ENCODE measurements around the gene RERE.

Gene RERE

DNA sequence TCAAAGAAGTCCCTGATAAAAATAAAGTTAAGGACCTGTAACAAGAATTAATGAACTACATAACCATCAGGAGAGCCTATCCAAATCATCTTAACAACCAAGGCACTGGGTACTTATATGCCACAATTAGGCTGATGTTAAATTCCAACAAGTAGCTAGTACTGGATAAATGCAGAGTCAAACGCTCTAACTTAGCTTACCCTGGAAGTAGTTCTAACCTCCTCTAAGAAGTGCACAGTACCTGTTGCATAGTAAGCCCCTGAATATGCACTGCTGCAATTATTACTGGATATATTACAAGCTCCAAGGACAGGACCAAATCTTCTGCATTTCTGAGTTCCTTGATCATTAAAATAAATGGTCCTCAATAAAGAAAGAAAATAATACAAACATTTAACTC is 125.8 kb downstream of the RERE start:
- peaks cover 44% of the 10 kb centered on the region for H3K4me1 ChIP-seq
- no peak overlapping the region for H3K4me3 ChIP-seq
- no peak overlapping the region for H3K9ac ChIP-seq
- no peaks in the 10 kb centered on the region for H3K27me3 ChIP-seq
- no peak for TF ChIP-seq Cebpa-rat (IDR thresholded peaks at IDR 0.05)
- no peak overlapping the region for H3K4me2 ChIP-seq
- H3K36me3 ChIP-seq = peaks cover 56% of the 10 kb centered on the region
- H3K9me3 ChIP-seq = peaks cover 40% of the 10 kb centered on the region
- no peak overlapping the region for H3K27ac ChIP-seq
- peaks cover 100% of the 10 kb centered on the region for H4K20me1 ChIP-seq

DNA sequence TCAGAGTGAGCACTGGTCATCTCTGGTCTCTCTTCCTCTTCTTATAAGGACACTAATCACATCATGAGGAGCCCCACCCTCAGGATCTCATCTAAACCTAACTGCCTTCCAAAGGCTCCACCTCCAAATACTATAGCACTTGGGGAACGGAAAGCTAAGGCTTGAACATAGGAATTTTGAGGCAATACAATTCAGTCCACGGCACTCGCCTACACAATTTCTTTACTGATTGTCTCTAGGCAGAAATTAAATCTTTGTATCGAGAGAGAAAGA is 127.3 kb downstream of the RERE start:
- Histone ChIP-seq H4K20me1 (peaks cover 100% of the 10 kb centered on the region), H3K9ac (no peak overlapping the region), H3K4me2 (no peak overlapping the region), H3K9me3 (peaks cover 36% of the 10 kb centered on the region), H3K27me3 (no peaks in the 10 kb centered on the region), H3K4me1 (peaks cover 52% of the 10 kb centered on the region), H3K36me3 (peaks cover 52% of the 10 kb centered on the region), H3K4me3 (no peak overlapping the region), H3K27ac (no peak overlapping the region)
- no peak for TF ChIP-seq Cebpa-rat (IDR thresholded peaks at IDR 0.05)

DNA sequence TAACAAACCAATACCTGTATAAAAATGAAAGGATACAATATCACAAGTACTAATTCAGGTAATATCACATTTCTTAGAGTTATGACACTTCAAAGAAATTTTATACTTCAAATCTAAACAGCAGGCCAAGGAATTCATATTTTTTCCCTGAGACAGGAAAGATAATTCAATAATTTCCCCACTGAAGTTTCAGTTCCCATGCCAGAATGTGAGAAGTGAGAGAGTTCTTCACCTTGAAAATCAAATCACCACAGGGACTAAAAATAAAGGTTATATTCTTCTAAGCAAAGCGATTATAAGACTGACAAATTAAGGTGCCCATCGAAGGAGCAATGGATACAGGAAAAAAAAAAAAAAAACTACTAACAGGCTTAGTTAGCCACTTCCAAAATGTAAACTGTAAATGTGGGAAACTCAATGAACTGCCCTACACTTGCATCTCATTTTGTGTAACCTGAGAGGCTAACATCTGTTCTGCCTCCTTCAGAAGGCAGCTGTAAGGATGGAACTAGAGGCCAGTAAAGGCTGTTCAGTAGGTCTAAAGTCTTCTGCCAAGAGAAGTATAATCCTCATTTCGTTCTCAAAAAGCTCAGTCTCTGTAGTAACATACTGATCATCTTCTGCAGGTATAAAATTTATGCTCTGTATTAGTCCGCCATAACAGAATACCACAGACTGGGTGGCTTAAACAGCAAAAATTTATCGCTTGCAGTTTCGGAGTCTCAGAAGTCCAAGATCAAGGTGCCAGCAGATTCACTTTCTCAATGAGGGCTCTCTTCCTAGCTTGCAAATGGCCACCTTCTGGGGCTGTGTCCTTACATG is 127.8 kb downstream of the RERE start:
- peaks cover 100% of the 10 kb centered on the region for H4K20me1 ChIP-seq
- H3K4me1 ChIP-seq = peaks cover 55% of the 10 kb centered on the region
- H3K4me2 ChIP-seq = no peak overlapping the region
- no peak overlapping the region for H3K9ac ChIP-seq
- peaks cover 52% of the 10 kb centered on the region for H3K36me3 ChIP-seq
- H3K27ac ChIP-seq = no peak overlapping the region
- no peak for TF ChIP-seq Cebpa-rat (IDR thresholded peaks at IDR 0.05)
- no peak overlapping the region for H3K4me3 ChIP-seq
- H3K9me3 ChIP-seq = peaks cover 36% of the 10 kb centered on the region
- H3K27me3 ChIP-seq = no peaks in the 10 kb centered on the region

DNA sequence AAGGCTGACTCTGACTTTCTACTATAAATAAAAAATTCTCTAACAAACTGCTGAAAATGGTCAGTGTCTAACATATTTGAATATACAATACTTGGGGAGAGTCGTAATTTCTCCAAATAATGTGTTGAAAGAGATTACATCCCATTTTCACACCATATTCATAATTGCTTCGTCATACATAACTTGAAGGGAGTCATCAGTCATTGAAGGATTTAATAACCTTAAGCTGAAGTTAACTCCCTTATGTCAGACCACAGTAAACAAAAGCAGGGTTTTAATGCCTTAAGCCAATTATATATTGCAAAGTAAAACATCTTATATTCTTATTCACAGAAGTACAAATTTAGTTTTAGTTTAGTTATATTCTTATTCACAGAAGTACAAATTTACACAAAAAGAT is 129.9 kb downstream of the RERE start:
- Histone ChIP-seq H3K4me2 (peak overlapping the region; percentile 33), H3K4me1 (peaks cover 57% of the 10 kb centered on the region)

DNA sequence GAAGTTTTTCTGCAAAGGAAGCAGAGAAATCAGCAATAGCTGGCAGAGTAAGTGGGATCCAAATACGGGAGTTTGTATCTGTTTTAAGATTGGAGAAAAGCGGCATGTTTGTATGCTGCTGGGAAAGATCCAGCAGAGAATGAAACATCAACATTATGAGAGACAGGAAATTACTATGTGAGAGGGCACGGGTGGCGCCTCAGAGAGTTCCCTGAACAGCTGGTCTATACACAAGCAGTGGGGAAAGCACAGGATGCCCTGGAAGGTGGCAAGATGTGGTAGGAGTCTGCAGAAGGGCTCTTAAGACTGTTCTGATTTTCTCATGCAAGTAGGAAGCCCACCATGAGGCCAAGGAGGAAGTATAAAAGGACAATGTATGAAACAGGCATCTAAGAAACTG is 130.4 kb downstream of the RERE start:
- no peaks in the 10 kb centered on the region for H3K27me3 ChIP-seq
- peaks cover 14% of the 10 kb centered on the region for H3K9me3 ChIP-seq
- H3K36me3 ChIP-seq = peaks cover 34% of the 10 kb centered on the region
- H3K4me1 ChIP-seq = peaks cover 57% of the 10 kb centered on the region
- H4K20me1 ChIP-seq = peaks cover 100% of the 10 kb centered on the region
- H3K4me3 ChIP-seq = no peak overlapping the region
- no peak overlapping the region for H3K27ac ChIP-seq
- H3K9ac ChIP-seq = no peak overlapping the region
- H3K4me2 ChIP-seq = peak overlapping the region; percentile 33
- TF ChIP-seq Cebpa-rat (IDR thresholded peaks at IDR 0.05) = no peak

More for the DNA sequence above, 129.9 kb downstream of the RERE start:
- no peak overlapping the region for H3K9ac ChIP-seq
- H3K4me3 ChIP-seq = no peak overlapping the region
- H3K27ac ChIP-seq = no peak overlapping the region
- no peaks in the 10 kb centered on the region for H3K27me3 ChIP-seq
- peaks cover 100% of the 10 kb centered on the region for H4K20me1 ChIP-seq
- no peak for TF ChIP-seq Cebpa-rat (IDR thresholded peaks at IDR 0.05)
- peaks cover 19% of the 10 kb centered on the region for H3K9me3 ChIP-seq
- H3K36me3 ChIP-seq = peaks cover 39% of the 10 kb centered on the region

DNA sequence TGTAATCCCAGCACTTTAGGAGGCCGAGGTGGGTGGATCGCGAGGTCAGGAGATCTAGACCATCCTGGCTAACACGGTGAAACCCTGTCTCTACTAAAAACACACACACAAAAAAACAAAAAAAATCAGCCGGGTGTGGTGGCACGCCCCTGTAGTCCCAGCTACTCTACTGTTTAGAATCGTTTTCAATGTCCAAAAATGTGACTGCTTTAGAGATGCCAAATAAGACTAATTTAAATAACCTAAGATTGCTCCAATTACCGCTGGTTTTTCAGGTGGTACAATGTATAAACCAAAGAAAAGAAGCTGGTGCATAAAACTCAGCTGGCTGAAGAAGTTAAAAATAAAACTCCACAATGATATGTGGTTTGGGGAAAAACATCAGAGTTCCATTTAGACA is 132.0 kb downstream of the RERE start:
- H3K36me3 ChIP-seq = peaks cover 19% of the 10 kb centered on the region; the same call in 1 of the 2 replicates
- no peak for TF ChIP-seq Cebpa-rat (IDR thresholded peaks at IDR 0.05)
- no peak overlapping the region for H3K9ac ChIP-seq
- no peak overlapping the region for H3K4me3 ChIP-seq
- 0 out of 2 replicates have a peak overlapping the region, but pooled peaks have one; percentile 11 for H3K4me2 ChIP-seq
- H3K27me3 ChIP-seq = no peaks in the 10 kb centered on the region
- peaks cover 64% of the 10 kb centered on the region for H3K4me1 ChIP-seq
- H3K27ac ChIP-seq = no peak overlapping the region
- H3K9me3 ChIP-seq = peaks cover under 1% of the 10 kb centered on the region; the same call in 1 of the 2 replicates
- peaks cover 100% of the 10 kb centered on the region for H4K20me1 ChIP-seq

DNA sequence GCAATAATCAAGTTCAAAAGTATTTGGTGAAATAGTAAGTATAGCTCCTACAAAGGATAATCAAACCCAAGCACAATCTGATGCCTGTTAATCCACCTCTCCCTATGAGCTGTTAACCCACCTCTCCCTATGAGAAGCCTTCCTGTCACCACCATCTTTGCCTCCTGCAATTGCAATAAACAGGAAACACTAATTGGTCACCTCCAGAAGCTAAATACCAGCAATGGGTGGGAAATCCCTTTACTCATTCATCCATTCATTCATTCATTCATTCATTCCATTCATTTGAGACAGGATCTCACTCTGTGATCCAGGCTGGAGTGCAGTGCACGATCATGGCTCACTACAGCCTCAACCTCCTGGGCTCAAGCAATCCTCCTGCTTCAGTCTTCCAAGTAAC is 132.8 kb downstream of the RERE start:
- Histone ChIP-seq H3K9me3 (no peaks in the 10 kb centered on the region), H3K4me2 (no peak overlapping the region), H3K9ac (no peak overlapping the region), H3K36me3 (peaks cover 10% of the 10 kb centered on the region; the same call in 1 of the 2 replicates), H3K27me3 (no peaks in the 10 kb centered on the region), H4K20me1 (peaks cover 100% of the 10 kb centered on the region), H3K4me1 (peaks cover 66% of the 10 kb centered on the region), H3K27ac (no peak overlapping the region), H3K4me3 (no peak overlapping the region)
- TF ChIP-seq Cebpa-rat (IDR thresholded peaks at IDR 0.05) = no peak

DNA sequence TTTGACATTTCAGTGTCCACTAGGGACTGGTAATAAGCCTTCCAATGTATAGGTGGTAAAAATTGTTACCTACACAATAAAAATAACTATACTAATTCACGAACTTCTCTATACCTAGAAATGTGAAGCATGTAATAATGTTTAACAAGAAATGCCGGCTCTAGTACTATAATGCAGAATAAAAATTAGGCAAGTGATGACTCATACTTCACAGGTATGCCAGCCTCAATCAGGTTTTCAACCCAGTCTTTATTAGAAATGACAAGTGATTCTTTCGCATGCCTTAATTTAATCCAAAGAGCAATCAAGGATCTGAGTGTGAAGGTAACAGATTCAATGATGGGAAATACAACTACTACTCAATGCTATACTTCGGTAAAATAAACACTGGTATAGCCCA is 134.9 kb downstream of the RERE start:
- Histone ChIP-seq H3K9ac (no peak overlapping the region), H3K4me2 (no peak overlapping the region), H4K20me1 (peaks cover 100% of the 10 kb centered on the region), H3K36me3 (peaks cover 12% of the 10 kb centered on the region), H3K4me3 (no peak overlapping the region), H3K4me1 (peaks cover 59% of the 10 kb centered on the region), H3K9me3 (no peaks in the 10 kb centered on the region), H3K27ac (no peak overlapping the region), H3K27me3 (no peaks in the 10 kb centered on the region)
- TF ChIP-seq Cebpa-rat (IDR thresholded peaks at IDR 0.05) = no peak

DNA sequence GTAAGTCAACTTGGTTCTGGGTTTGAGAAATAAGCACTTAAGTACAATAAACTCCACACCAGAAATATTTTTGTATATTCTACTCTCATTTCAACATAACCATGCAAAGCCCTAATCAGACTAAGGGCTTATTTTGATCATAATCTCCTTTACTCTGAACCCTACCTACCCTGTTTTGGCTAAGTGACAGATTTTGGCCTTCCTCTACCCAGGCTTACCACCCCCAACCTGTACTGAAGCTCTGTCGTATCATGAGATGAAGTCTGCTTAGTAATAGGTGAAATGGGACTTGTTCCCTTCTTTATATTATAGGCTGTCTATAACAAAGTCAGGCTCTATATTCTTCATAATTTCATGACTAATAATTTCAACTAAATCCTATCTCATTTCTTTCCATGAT is 135.5 kb downstream of the RERE start:
- no peak overlapping the region for H3K9ac ChIP-seq
- peaks cover 11% of the 10 kb centered on the region for H3K36me3 ChIP-seq
- H3K4me3 ChIP-seq = no peak overlapping the region
- no peak for TF ChIP-seq Cebpa-rat (IDR thresholded peaks at IDR 0.05)
- H3K27ac ChIP-seq = no peak overlapping the region
- H3K4me1 ChIP-seq = peaks cover 52% of the 10 kb centered on the region
- no peaks in the 10 kb centered on the region for H3K27me3 ChIP-seq
- H3K9me3 ChIP-seq = no peaks in the 10 kb centered on the region
- H4K20me1 ChIP-seq = peaks cover 100% of the 10 kb centered on the region
- no peak overlapping the region for H3K4me2 ChIP-seq

DNA sequence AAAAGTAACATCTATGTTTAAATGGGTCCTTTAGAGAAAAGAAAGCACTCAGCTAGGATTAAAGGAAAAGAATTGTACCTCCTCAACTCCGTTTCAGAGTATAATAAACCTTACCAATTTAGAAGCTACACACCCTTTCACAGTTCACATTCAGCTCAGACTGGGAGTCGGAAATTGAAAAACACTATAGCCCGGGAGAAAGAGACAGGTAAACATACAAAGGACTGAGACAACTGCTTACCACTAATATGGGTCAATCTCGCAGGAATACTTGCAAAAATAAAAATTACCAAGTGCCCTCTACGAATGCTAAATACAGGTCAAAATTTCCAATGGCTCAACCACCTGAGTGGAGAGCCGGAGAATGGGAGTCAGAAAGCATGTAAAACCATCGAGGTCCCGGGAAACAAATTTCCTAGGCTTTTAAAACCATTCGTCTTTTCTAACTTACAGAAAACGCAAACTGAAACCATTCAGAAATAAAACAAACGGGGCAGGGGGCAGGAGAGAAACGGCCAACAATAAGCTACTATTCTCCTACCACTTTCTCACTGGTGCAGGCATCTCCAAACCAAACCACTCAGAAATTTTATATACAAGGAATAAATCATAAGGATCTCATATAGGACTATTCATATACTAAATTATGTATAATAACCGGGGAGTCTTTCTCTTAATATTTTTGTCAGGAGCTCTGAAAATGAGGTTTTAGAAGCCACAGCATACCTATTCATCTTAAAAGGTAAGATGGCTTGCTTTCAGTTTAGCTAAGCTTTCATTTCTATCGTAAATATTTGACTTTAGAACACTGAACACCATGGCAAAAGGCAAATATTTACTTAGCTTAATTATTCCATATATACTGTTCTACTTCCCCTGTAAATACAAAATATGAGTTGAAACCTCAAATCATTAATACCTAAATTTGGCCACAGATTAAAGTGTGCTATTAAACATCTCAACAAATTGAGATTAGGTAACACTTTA is 136.5 kb downstream of the RERE start:
- TF ChIP-seq Cebpa-rat (IDR thresholded peaks at IDR 0.05) = no peak
- Histone ChIP-seq H3K27me3 (no peaks in the 10 kb centered on the region), H3K4me2 (no peak overlapping the region), H3K36me3 (peaks cover 5% of the 10 kb centered on the region), H3K27ac (no peak overlapping the region), H4K20me1 (peaks cover 100% of the 10 kb centered on the region), H3K9me3 (no peaks in the 10 kb centered on the region), H3K4me1 (peaks cover 43% of the 10 kb centered on the region), H3K4me3 (no peak overlapping the region), H3K9ac (no peak overlapping the region)
